Transverse colon (tissue), 4 donors: ENCODE measurements around the gene CCDC9B. TPM values are rescaled to one million over a fixed set of nuclear protein-coding genes. Genes with fewer than 3 reads are reported as not detected.

Experiments
- DNase-seq: peaks from one replicate; pipeline ENCODE4 v3.0.0-alpha.2; 2019
- H3K27ac ChIP-seq, 4 donors: fragments of 200-600 bp; sonication (generic); 2 replicates each; pipeline ENCODE4 v1.5.1; 2016 to 2018; ENCODE audit warnings: inconsistent platforms in 4 of 4
- H3K27me3 ChIP-seq: fragments of 200-600 bp; sonication (generic); 2 replicates; pipeline ENCODE4 v1.5.1; 2017; ENCODE audit warnings: inconsistent platforms
- H3K36me3 ChIP-seq, 4 donors: fragments of 200-600 bp; sonication (generic); 2 replicates each; pipeline ENCODE4 v1.5.1; 2017 to 2019; ENCODE audit warnings: inconsistent platforms in 4 of 4
- H3K4me1 ChIP-seq, 4 donors: fragments of 200-600 bp; sonication (generic); 2 replicates each; pipeline ENCODE4 v1.5.1; 2017 to 2020; ENCODE audit warnings: inconsistent platforms in 4 of 4
- H3K4me3 ChIP-seq, 4 donors: fragments of 200-600 bp; sonication (generic); 1 replicate in 1 of 4; 2 replicates in 3 of 4; pipeline versions ENCODE4 v1.5.1 to v1.6.1; 2017 to 2019; ENCODE audit warnings: inconsistent platforms in 4 of 4
- H3K9me3 ChIP-seq, 2 donors: fragments of 200-600 bp; sonication (generic); 2 replicates each; pipeline ENCODE4 v1.5.1; 2017 to 2019; ENCODE audit warnings: inconsistent platforms in 2 of 2
- EP300 ChIP-seq: sonication (generic); formaldehyde crosslinking; IDR thresholded peaks from one replicate; pipeline ENCODE4 v1.6.1; 2017; ENCODE audit warnings: antibody characterized with exemption, low read depth
- POLR2A ChIP-seq: fragments of 450-650 bp; IDR thresholded peaks from one replicate; pipeline ENCODE4 v1.6.1; 2016; ENCODE audit warnings: antibody characterized with exemption, mild to moderate bottlenecking, moderate library complexity
- POLR2AphosphoS5 ChIP-seq, 3 donors: sonication (generic); formaldehyde crosslinking; IDR thresholded peaks; one replicate each; pipeline ENCODE4 v1.6.1; 2016; ENCODE audit warnings: antibody characterized with exemption in 3 of 3
- WGBS, 2 donors: methylation state at CpG; one replicate each; pipeline ENCODE4 v1.1.5; 2018; ENCODE audit warnings: low coverage in 1 of 2; 5-methylcytosine and 5-hydroxymethylcytosine counted together
- in situ Hi-C, 4 donors: fragments of 200-750 bp; cut with MboI; loops; one replicate each; pipeline versions ENCODE4 v1.15.0 to v1.15.1; 2017; ENCODE audit warnings: low sequenced_read_pairs in 3 of 4, low pct_ligation_motif_present in 1 of 4, low pct_unique_long_range_greater_than_20kb in 1 of 4
- intact Hi-C: fragments of 100-400 bp; cut with DNase I; formaldehyde crosslinking; loops from one replicate; pipeline ENCODE4 v1.15.1; 2023; ENCODE audit warnings: low total_unique reads
- total RNA-seq, 4 donors: library from RNA; depleted of rRNA; stranded (reverse); fragments of >200 nt; gene quantifications; one replicate each; pipeline ENCODE4 v1.1.0, GENCODE V29; 2016
- TF ChIP-seq, protein P1 (sequence below), 5 experiments: fragments of 200-600 bp in 3 of 5; fragments of 450-650 bp in 2 of 5; sonication (generic) in 3 of 5; IDR thresholded peaks; 1 replicate in 2 of 5; 2 replicates in 3 of 5; pipeline ENCODE4 v1.5.1; 2016 to 2017; ENCODE audit warnings: antibody characterized with exemption in 5 of 5, inconsistent platforms in 3 of 5, mild to moderate bottlenecking in 2 of 5, moderate library complexity in 1 of 5

Gene CCDC9B
- total RNA-seq, 4 donors from 2014 or later, result 22.0 to 49.4 (median 36.9) TPM

DNA sequence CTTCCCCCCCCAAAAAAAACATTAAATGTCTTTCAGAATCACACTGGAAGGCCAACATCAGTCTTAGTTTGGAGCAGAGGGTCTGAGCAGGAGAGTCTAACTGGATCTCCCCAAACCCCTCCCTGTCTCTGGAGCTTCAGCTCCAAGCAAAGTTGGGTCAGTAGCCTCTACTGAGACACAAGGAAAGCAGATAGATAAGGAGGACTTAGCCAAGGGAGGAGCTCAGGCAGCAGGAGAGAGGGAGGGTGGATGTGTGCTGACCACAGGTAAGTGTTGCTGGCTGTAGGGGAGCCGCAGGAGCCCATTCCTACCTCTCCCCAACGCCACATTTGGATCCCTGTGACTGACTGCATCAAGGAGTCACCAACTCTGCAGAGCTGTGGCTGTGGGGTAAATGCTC is 40.0 kb downstream of the CCDC9B start:
- H3K4me3 ChIP-seq, result no peak overlapping the region
- WGBS, 2 donors, result 100% methylated on average over 2 of the region's 2 CpGs; no CpG with 5 or more reads in 1 of the 2 donors
- H3K36me3 ChIP-seq, result no peaks in the 10 kb centered on the region
- intact Hi-C loops, result no loop called here
- no peak overlapping the region for H3K27ac ChIP-seq
- in situ Hi-C loops, result loop anchor here in 1 of 4 donors (25.0 kb wide), 1 partner anchor 112 kb away; the partner anchor contains the start of gene IVD
- peaks cover 0 to under 1% (median 0%) of the 10 kb centered on the region in 4 donors for H3K4me1 ChIP-seq
- H3K9me3 ChIP-seq, result no peaks in the 10 kb centered on the region
- no peak for DNase-seq
- H3K27me3 ChIP-seq, result no peaks in the 10 kb centered on the region
- no peak for TF ChIP-seq POLR2AphosphoS5 (IDR thresholded peaks at IDR 0.05)
- TF ChIP-seq EP300, result no peak
- TF ChIP-seq, protein P1, sequence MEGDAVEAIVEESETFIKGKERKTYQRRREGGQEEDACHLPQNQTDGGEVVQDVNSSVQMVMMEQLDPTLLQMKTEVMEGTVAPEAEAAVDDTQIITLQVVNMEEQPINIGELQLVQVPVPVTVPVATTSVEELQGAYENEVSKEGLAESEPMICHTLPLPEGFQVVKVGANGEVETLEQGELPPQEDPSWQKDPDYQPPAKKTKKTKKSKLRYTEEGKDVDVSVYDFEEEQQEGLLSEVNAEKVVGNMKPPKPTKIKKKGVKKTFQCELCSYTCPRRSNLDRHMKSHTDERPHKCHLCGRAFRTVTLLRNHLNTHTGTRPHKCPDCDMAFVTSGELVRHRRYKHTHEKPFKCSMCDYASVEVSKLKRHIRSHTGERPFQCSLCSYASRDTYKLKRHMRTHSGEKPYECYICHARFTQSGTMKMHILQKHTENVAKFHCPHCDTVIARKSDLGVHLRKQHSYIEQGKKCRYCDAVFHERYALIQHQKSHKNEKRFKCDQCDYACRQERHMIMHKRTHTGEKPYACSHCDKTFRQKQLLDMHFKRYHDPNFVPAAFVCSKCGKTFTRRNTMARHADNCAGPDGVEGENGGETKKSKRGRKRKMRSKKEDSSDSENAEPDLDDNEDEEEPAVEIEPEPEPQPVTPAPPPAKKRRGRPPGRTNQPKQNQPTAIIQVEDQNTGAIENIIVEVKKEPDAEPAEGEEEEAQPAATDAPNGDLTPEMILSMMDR (IDR thresholded peaks at IDR 0.05), result no peak
- TF ChIP-seq POLR2A, result no peak

DNA sequence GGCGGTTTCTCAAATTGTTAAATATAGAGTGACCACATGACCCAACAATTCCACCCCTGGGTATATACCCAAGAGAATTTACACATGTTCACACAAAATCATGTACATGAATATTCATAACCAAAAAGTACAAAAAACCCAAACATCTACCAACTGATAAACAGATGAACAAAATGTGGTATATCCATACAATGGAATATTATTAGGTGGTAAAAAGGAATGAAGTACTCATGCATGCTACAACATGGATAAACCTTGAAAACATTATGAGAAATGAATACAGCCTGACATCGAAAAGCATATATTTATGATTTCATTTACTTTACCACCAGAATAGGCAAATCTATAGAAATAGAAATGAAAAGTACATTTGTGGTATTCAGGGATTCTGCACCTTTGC is 40.4 kb downstream of the CCDC9B start:
- DNase-seq, result no peak
- 89 to 93% methylated on average over 2 of the region's 2 CpGs for WGBS, 2 donors

DNA sequence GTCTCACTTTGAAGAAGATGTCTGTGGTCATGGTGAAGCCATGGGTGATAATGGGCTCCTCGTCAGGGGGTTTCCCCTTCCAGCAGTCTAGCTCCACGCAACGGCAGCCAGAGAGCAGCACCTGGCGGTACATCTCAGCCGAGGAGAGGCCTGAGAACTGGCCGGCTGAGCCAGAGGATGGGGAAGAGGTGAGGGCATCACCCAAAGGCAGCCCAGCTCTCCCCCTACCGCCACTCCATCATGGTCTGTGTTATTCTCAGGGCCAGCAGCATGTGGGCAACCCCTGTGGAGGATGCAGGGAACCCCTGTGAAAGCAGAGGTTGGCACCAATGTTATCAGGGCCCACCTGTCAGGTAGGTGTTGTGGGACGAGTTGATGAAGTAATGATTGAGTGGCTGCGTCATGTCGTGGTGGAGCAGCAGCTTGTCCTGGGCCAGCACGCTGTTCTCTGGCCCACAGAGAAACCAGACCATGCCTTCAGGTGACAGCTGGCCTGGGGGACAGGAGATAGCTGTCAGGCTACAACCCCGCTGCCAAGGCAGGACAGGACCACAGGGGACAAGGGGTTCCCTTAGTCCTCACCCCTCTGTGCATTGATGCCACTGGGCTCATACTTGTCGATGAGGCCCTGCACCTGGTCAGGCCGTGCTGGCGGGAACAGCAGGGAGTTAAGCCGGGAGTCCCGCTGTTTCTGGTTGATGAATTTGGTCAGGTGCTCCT is 42.4 kb downstream of the CCDC9B start:
- H3K9me3 ChIP-seq, result no peaks in the 10 kb centered on the region
- no peak overlapping the region for H3K4me3 ChIP-seq
- DNase-seq, result no peak
- in situ Hi-C loops (no loop called here), intact Hi-C loops (no loop called here)
- no peak overlapping the region for H3K27ac ChIP-seq
- no peak for TF ChIP-seq EP300
- TF ChIP-seq, protein P1 (IDR thresholded peaks at IDR 0.05), result no peak
- no peak for TF ChIP-seq POLR2A
- no peak for TF ChIP-seq POLR2AphosphoS5 (IDR thresholded peaks at IDR 0.05)
- H3K27me3 ChIP-seq, result no peaks in the 10 kb centered on the region
- 90 to 96% methylated on average over 2 to 17 of the region's 17 CpGs for WGBS, 2 donors
- H3K4me1 ChIP-seq, result no peaks in the 10 kb centered on the region
- H3K36me3 ChIP-seq, result no peaks in the 10 kb centered on the region

More for the DNA sequence above, 40.4 kb downstream of the CCDC9B start:
- Histone ChIP-seq H3K4me1 (no peaks in the 10 kb centered on the region), H3K4me3 (no peak overlapping the region), H3K27ac (no peak overlapping the region), H3K9me3 (no peaks in the 10 kb centered on the region), H3K27me3 (no peaks in the 10 kb centered on the region), H3K36me3 (no peaks in the 10 kb centered on the region)
- intact Hi-C loops, result no loop called here
- in situ Hi-C loops, result loop anchor here in 1 of 4 donors (25.0 kb wide), 1 partner anchor 112 kb away; the partner anchor contains the start of gene IVD
- TF ChIP-seq POLR2A (no peak), POLR2AphosphoS5 (IDR thresholded peaks at IDR 0.05) (no peak), EP300 (no peak)
- TF ChIP-seq, protein P1 (IDR thresholded peaks at IDR 0.05), result no peak

DNA sequence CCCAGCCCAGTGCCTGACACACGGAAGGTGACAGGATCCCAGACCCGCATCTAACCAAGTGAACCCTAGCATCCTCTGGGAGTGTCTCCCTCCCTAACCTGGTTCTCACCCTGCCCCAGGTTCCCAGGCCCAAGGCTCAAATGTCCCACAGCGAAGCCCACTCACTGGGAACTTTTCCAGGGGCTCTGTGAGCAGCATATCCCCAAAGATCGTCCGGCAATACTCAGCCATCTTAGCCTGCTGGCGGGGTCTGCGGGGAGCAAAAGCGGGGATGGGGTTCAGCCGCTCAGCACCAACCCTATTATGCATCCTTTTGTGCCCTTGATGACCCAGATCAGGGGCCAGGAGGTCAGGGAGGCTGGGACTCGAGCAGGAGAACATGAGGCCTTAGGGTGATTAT is 43.4 kb downstream of the CCDC9B start:
- no peak overlapping the region for H3K4me3 ChIP-seq

More for the DNA sequence above, 43.4 kb downstream of the CCDC9B start:
- in situ Hi-C loops, result no loop called here
- H3K4me1 ChIP-seq, result no peaks in the 10 kb centered on the region
- no peaks in the 10 kb centered on the region for H3K36me3 ChIP-seq
- H3K27ac ChIP-seq, result no peak overlapping the region
- TF ChIP-seq POLR2A (no peak), EP300 (no peak), POLR2AphosphoS5 (IDR thresholded peaks at IDR 0.05) (no peak)
- TF ChIP-seq, protein P1 (IDR thresholded peaks at IDR 0.05), result no peak
- H3K9me3 ChIP-seq, result no peaks in the 10 kb centered on the region
- WGBS, 2 donors, result 96% methylated on average over 10 of the region's 10 CpGs; no CpG with 5 or more reads in 1 of the 2 donors
- peaks cover under 1% of the 10 kb centered on the region for H3K27me3 ChIP-seq
- intact Hi-C loops, result no loop called here
- no peak for DNase-seq
